ENCODE measurements around the gene TEX48.

Gene TEX48

GRCh38 chr9:114619191-114619761 is 62.7 kb downstream of the TEX48 start:
- peak in 4 of 6 experiments; percentile 9 to 56 (median 18) for DNase-seq

GRCh38 chr9:114616684-114617520 is 65.1 kb downstream of the TEX48 start:
- no peak for DNase-seq
